ENCODE measurements around the gene LIN52. TPM values are rescaled to one million over a fixed set of nuclear protein-coding genes. Genes with fewer than 3 reads are reported as not detected.

Gene LIN52
- polyA plus RNA-seq, 2 of the 4 experiments (the other 2 are of a cell fraction) = 9.3 to 10.8 TPM

GRCh38 chr14:74202113-74202512 is 117.4 kb downstream of the LIN52 start:
- Histone ChIP-seq H3K4me1 (no peaks in the 10 kb centered on the region), H3K4me2 (no peak overlapping the region), H3K4me3 (no peak overlapping the region), H3K9me3 (no peaks in the 10 kb centered on the region), H3K27ac (no peak overlapping the region)
- DNase-seq (ENCODE audit: low read depth in 1 of 2, low spot score in 1 of 2) (no peak), FAIRE-seq (no peak), ATAC-seq (no peak)
- no peak for TF ChIP-seq NPAS2 (CRISPR knock-in tag; IDR thresholded peaks at IDR 0.05; ENCODE audit: borderline replicate concordance)
- no peak for TF ChIP-seq SREBF2 (IDR thresholded peaks at IDR 0.05)
- no peak for TF ChIP-seq HEYL (CRISPR knock-in tag; IDR thresholded peaks at IDR 0.05)
- no peak for TF ChIP-seq GATA3 (IDR thresholded peaks at IDR 0.05; ENCODE audit: borderline replicate concordance)
- no peak for TF ChIP-seq MAFK (IDR thresholded peaks at IDR 0.05; ENCODE audit: partially characterized antibody)
- no peak for TF ChIP-seq E2F6 (IDR thresholded peaks at IDR 0.05; ENCODE audit: borderline replicate concordance, low read depth)
- no peak for TF ChIP-seq ZNF302 (CRISPR knock-in tag; IDR thresholded peaks at IDR 0.05)
- TF ChIP-seq KDM1A (IDR thresholded peaks at IDR 0.05; ENCODE audit: low read depth) = no peak
- TF ChIP-seq POLR2A (IDR thresholded peaks at IDR 0.05; ENCODE audit: low read length) = no peak
- no peak for TF ChIP-seq JUNB (IDR thresholded peaks at IDR 0.05)
- no peak for TF ChIP-seq EHF (CRISPR knock-in tag; IDR thresholded peaks at IDR 0.05)
- no peak for TF ChIP-seq CBX2 (IDR thresholded peaks at IDR 0.05; ENCODE audit: borderline replicate concordance, low read depth)
- TF ChIP-seq CBX8 (IDR thresholded peaks at IDR 0.05) = no peak
- TF ChIP-seq ESRRA (IDR thresholded peaks at IDR 0.05; ENCODE audit: borderline replicate concordance, low read length) = no peak
- TF ChIP-seq HMGXB4 (CRISPR knock-in tag; IDR thresholded peaks at IDR 0.05; ENCODE audit: borderline replicate concordance) = no peak
- TF ChIP-seq BCL3 (IDR thresholded peaks at IDR 0.05) = no peak
- TF ChIP-seq CTCF (IDR thresholded peaks at IDR 0.05) = no peak
- no peak for TF ChIP-seq RNF2 (IDR thresholded peaks at IDR 0.05; ENCODE audit: borderline replicate concordance, low read depth)
- no peak for TF ChIP-seq MYC (IDR thresholded peaks at IDR 0.05; ENCODE audit: borderline replicate concordance, low read length)
- no peak for TF ChIP-seq ZC3H11A (IDR thresholded peaks at IDR 0.05)
- ChIA-PET POLR2A (interaction anchor here (0.5 kb wide), 1 partner anchor 85 kb away, joined by 4 read pairs; no protein-coding TSS in a partner anchor), CTCF (interaction anchor here (0.7 to 1.8 kb wide), 3 partner anchors 13 to 55 kb away, joined by 3 to 8 read pairs (median 4); no protein-coding TSS in a partner anchor)

GRCh38 chr14:74203639-74204038 is 118.9 kb downstream of the LIN52 start:
- ChIA-PET CTCF (interaction anchor here (1.5 to 1.8 kb wide), 3 partner anchors 9 to 54 kb away, joined by 4 to 8 read pairs (median 4); no protein-coding TSS in a partner anchor), POLR2A (interaction anchor here (0.5 kb wide), 1 partner anchor 141 kb away, joined by 7 read pairs; no protein-coding TSS in a partner anchor)
- WGBS (ENCODE audit: missing lambda C conversion rate) = 96% methylated on average over 8 of the region's 8 CpGs
- Histone ChIP-seq H3K9me3 (no peaks in the 10 kb centered on the region), H3K27ac (no peak overlapping the region), H3K4me3 (no peak overlapping the region), H3K4me2 (no peak overlapping the region), H3K4me1 (no peaks in the 10 kb centered on the region)
- ATAC-seq (no peak), DNase-seq (ENCODE audit: low read depth in 1 of 2, low spot score in 1 of 2) (no peak), FAIRE-seq (no peak)
- TF ChIP-seq CEBPB (IDR thresholded peaks at IDR 0.05) (no peak), HOXA7 (CRISPR knock-in tag; IDR thresholded peaks at IDR 0.05) (no peak), KDM1A (IDR thresholded peaks at IDR 0.05; ENCODE audit: low read depth) (no peak), ZSCAN20 (CRISPR knock-in tag; IDR thresholded peaks at IDR 0.05) (no peak), GATA3 (IDR thresholded peaks at IDR 0.05; ENCODE audit: borderline replicate concordance) (no peak), RCOR1 (IDR thresholded peaks at IDR 0.05; ENCODE audit: low read depth, low read length) (no peak), E2F6 (IDR thresholded peaks at IDR 0.05; ENCODE audit: borderline replicate concordance, low read depth) (no peak), CBX8 (IDR thresholded peaks at IDR 0.05) (no peak), EHMT2 (IDR thresholded peaks at IDR 0.05; ENCODE audit: low read depth) (no peak), HDAC2 (IDR thresholded peaks at IDR 0.05) (no peak), HEYL (CRISPR knock-in tag; IDR thresholded peaks at IDR 0.05) (no peak), JUNB (IDR thresholded peaks at IDR 0.05) (no peak), RAD21 (conservative IDR thresholded peaks at IDR 0.05 in 1 of 2, IDR thresholded peaks at IDR 0.05 in 1 of 2) (no peak), MYC (IDR thresholded peaks at IDR 0.05; ENCODE audit: borderline replicate concordance, low read length) (no peak), FOSL2 (IDR thresholded peaks at IDR 0.05) (no peak), FOSL2 (CRISPR knock-in tag; IDR thresholded peaks at IDR 0.05) (no peak), ESRRA (IDR thresholded peaks at IDR 0.05; ENCODE audit: borderline replicate concordance, low read length) (no peak), NR3C1 (IDR thresholded peaks at IDR 0.05) (no peak), HES2 (IDR thresholded peaks at IDR 0.05) (no peak)
